HG03097 (cell line): ENCODE results near the gene C5orf52.
A peak's percentile ranks its signal among the peaks of the same experiment; 100 is the strongest.

Experiments
- ATAC-seq: cut with Tn5 transposase; IDR thresholded peaks from one replicate; pipeline ENCODE4 v1.9.1; 2021; ENCODE audit not compliant: unreplicated experiment, low FRiP score

Gene C5orf52

GRCh38 chr5:157670662-157671591 is at the start of gene C5orf52:
TSS of gene C5orf52 (plus strand) at chr5:157671533. CDS start at chr5:157671615, 82 bp downstream.
- ATAC-seq, result no peak

- no peak for ATAC-seq
Observed at GRCh38 chr5:157624144-157624543, 47.2 kb upstream of the C5orf52 start.

GRCh38 chr5:157626831-157627230 is 44.5 kb upstream of the C5orf52 start:
- ATAC-seq, result no peak

- no peak for ATAC-seq
Observed at GRCh38 chr5:157630341-157630740, 41.0 kb upstream of the C5orf52 start.

- no peak for ATAC-seq
Observed at GRCh38 chr5:157640406-157641066, 30.8 kb upstream of the C5orf52 start.

- ATAC-seq, result no peak
Observed at GRCh38 chr5:157648275-157648990, 22.9 kb upstream of the C5orf52 start.

- ATAC-seq, result no peak
Observed at GRCh38 chr5:157649101-157649500, 22.2 kb upstream of the C5orf52 start.

- ATAC-seq, result no peak
Observed at GRCh38 chr5:157650991-157651611, 20.2 kb upstream of the C5orf52 start.

GRCh38 chr5:157651623-157652376 is 19.5 kb upstream of the C5orf52 start:
- ATAC-seq, result peak; percentile 59

GRCh38 chr5:157652377-157652692 is 19.0 kb upstream of the C5orf52 start, which contains the start of gene SOX30:
TSS of gene SOX30 (minus strand) at chr5:157652438. CDS start at chr5:157652078, 360 bp downstream.
- no peak for ATAC-seq

- ATAC-seq, result no peak
Observed at GRCh38 chr5:157657516-157657915, 13.8 kb upstream of the C5orf52 start.

GRCh38 chr5:157658893-157659292 is 12.4 kb upstream of the C5orf52 start:
- ATAC-seq, result no peak

GRCh38 chr5:157659868-157660660 is 11.3 kb upstream of the C5orf52 start:
- ATAC-seq, result no peak

- no peak for ATAC-seq
Observed at GRCh38 chr5:157665467-157666070, 5.8 kb upstream of the C5orf52 start.

GRCh38 chr5:157668356-157668755 is 3.0 kb upstream of the C5orf52 start:
- ATAC-seq, result no peak

- ATAC-seq, result no peak
Observed at GRCh38 chr5:157669701-157670097, 1.6 kb upstream of the C5orf52 start.

GRCh38 chr5:157671592-157672330 is 428 bp downstream of the C5orf52 start:
- no peak for ATAC-seq

- no peak for ATAC-seq
Observed at GRCh38 chr5:157672976-157673375, 1.6 kb downstream of the C5orf52 start.
